Amniotic epithelial cell (primary cell): ENCODE measurements around the gene MED23.
A peak's percentile ranks its signal among the peaks of the same experiment; 100 is the strongest.
"Not testable (repeated sequence)": the region's sequence is repeated elsewhere in the genome, so short reads cannot be mapped to it uniquely, and the experiment has no call there.

Experiments
- DNase-seq: peaks from one replicate; pipeline ENCODE4 v3.0.0-alpha.2; 2010; ENCODE audit warnings: low read depth

Gene MED23

DNA sequence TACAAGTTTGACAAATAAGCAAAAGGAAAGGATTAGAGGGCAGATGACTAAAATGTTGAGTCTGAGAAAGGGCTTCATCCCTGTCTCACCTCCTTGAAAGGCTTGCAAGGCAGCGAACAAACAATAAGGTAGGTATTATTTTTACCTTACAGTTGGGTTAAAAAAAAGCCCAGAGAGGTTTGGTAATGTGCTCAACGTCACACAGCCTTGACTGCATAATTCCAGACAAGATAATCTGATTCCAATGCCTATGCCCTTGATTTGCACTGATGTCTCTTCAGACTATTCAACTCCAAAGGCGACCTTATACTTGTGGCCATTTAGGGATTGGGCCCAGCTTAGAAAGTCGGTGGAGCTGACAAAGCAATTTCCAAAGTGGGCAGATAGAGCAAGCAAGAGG, 53.4 kb downstream of the MED23 start:
- no peak for DNase-seq

DNA sequence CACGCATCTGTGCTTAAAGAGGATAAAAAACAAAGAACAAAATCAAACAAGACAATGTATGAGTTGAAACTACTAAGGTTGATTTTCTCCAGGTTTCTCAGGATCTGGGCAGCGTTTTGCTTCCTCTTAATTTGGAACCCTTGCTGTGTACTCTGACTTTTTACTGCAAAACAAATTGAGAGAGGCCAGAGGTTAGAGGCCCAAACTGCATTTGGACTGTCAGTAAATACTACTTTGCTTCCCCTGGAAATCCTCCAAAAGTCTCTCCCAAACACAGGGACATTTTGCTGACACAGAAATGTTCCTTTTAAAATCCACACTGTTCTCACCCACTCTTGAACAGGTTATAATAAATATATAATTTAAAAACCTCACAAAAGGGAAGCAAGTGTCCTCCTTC, 53.9 kb downstream of the MED23 start:
- DNase-seq = no peak

DNA sequence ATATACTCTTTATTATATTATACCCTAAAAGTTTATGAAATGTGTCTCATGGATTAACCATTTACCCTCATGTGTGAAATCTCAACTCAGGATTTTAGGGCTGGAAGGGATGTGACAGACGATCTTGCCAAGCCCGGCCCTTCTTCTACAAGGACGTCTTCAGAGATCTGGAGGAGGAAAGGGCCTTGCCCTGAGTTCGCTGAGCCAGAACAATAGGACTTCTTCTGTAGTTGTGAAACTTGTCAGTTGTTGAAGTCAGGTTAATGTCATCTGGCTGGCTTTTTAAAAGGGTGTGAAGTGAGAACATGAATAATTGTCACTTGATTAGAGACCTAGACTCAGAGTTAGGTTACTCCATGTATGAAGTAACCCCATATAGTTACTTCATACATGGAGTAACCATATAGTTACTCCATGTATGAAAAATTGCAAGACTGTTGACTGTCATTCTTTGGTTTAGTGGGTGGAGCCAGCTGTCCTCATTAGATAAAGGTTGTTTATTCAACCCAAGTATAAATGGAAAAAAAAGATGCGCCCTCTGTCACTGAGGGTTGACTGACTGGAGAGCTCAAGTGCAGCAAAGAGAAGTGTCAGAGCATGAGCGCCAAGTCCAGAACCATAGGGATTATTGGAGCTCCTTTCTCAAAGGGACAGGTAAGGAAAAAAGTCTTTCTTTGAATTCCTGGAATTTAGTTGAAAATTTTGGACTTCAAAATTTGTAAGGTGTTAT, 55.2 kb downstream of the MED23 start, which contains the start of gene ARG1:
Gene ARG1, plus strand, starts transcription at position 541 of the 730 bp plus-strand sequence. Its CDS starts 57 bp downstream, at position 598.
- DNase-seq = peak; percentile 24

DNA sequence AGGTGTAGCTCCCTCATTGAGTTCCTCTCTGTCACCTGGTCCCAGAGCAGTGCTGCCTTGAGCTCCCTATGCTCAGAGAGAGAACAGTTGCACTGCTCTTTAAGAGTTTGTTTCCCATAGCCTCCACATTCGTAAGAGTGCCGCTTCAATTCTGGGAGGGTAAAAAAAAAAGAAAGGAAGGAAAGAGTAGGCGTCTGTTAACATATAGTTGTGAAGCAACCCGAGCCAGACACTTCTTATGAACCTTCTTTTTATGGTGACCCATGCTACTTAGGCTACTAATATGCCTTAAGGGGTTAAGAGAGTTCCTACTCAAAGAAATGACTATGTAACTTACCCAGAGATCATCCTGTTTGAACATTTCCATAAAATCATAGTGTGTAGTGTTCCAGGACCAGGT, 59.3 kb downstream of the MED23 start:
- no peak for DNase-seq

DNA sequence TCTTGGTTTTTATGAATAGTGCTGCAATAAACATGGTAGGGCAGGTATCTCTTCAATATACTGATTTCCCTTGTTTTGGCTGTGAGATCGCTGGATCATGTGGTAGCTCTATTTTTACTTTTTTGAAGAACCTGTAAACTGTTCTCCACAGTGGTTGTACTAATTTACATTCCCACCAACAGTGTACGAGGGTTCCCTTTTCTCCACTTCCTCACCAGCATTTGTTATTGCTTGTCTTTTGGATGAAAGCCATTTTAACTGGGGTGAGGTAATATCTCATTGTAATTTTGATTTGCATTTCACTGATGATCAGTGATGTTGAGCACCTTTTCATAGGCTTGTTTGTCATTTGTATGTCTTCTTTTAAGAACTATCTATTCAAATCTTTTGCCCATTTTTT, 63.0 kb downstream of the MED23 start:
- DNase-seq = no peak

DNA sequence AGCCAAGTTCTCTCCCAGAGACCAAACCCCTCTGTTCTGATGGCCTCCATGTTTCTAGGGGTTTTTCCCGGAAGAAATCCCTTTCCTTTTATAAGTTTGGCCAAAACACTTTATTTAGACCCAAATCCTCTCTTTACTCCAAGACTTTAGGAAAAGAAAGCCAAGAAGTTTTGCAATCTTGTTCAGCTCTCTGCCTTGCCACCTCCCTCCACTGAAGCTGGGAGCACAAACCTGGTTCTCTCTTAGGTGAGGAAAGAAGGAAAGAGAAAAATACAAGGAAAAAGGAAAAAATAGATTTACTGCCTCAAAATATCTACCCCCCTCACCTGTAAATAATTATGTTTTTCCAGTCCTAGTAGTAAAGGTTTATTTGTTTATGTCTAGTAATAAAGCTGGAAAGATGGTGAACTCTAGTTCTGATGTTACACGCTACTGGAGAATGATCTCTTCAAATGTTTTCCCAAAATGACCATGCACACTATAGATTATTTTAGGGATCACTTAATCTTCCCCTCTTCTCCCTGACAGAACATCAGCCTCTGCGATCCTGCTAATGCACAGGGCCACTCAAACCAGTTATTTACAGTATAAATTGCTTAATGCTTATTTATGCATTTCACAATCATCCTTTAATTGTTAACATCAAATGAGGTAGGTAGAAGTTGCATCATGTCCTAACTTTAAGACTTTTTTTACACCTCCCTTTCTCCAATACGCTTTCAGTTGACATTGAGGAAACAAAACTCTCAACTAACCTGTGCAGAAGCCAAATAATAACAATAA, 65.9 kb downstream of the MED23 start:
- DNase-seq = no peak

DNA sequence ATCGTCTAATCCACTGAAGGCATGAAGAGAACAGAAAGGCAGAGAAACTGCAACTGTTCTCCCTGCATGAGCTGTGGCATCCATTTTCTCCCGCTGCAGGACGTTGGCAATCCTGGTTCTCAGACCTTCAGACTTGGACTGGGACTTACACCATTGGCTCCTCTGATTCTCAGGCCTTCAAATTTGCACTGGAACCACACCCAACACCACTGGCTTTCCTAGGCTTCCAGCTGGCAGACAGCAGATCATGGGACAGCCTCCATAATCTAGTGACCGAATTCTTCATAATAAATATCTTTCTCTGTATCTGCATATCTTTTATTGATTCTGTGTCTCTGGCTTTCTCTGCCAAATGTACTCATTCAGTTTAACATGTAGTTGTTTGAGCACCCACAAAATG, 69.1 kb downstream of the MED23 start:
- DNase-seq = no peak

DNA sequence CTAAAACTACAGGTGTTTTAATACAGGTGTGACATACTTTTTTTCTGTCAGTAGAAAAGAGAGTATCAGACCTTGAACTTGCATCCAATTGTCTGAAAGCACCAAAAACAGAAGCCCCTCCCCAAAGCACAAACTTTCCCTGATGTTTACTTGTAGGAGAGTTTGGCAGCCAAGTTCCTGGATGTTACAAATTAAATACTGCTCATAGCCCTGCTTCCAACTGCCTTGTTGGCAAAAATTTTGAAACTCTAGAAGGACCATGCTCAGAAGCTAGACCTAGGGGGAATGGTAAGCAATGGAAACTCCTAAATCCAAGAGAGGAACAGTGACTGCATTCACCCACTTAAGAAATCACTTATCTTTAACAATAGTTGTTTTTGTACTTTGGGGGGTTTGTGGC, 72.0 kb downstream of the MED23 start:
- DNase-seq = no peak

DNA sequence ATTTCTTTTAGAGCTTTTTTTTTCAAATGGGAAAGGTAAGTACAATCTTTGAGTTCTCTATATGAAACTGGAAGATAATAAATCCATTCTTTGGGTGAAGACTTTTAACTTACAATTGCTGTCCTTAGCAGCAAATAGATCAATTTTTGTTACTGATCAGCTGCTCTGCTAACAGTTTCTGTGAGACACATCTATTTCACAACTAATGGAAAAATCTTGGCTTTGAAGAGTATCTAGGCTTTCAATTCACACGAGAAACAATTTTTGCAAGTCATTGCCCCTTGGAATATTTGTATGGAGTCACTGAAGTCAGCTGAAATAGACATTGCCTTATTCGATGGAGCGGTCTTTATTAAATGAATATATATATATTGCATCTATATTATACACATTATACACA, 75.5 kb downstream of the MED23 start:
- no peak for DNase-seq

DNA sequence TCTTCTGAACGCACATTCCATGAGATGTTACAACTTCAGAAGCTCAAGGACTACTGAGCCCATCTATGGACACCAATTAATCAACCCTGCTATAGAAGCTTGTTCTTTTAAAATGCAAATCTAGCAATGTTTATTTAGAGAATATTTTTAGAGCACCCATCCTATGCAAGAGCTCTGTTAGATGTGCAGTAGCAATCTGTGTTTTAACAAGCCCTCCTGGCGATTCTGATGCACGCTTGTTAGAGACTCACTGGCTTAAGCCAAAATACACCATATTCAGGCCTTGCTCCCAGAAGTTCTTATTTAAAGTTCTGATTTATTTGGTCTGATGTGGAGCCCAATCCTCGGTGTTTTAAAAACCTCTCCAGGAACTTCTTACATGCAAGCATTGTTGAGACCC, 76.1 kb downstream of the MED23 start:
- DNase-seq = no peak

DNA sequence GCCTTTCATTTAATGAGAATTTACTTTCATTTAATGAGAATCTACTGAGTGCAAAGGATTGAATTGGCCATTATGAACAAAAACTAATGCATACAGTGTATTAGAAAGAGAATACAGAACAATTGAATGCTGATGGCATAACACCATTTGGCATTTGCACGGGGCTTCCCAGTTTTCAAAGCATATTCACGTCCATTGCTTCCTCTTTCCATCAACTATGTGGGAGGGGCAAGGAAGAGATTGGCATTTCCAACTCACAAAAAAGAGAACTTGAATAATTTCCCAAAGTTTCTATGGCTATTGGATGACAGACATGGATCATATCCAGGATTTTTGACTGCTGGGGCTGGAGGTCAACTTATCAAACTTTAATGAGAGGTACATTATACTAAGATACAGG, 78.2 kb downstream of the MED23 start:
- no peak for DNase-seq

DNA sequence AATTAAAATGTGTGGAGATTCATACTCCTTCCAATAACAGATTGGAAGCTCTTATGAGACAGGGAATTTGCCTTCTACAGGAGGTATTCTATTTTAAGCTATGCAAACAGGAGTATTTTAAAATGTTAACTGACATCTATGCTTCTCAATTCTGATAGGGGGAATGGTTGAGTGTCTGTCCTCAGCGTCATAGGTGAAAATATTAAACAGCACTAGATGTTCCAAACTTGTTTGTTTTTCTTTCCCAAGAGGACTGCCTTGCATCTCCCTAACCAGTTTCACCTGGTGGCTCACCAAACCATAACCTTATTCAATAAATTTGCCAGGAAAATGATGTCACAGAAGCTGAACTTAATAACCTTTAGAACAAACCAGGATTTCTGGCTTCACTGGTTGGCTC, 79.6 kb downstream of the MED23 start:
- no peak for DNase-seq

DNA sequence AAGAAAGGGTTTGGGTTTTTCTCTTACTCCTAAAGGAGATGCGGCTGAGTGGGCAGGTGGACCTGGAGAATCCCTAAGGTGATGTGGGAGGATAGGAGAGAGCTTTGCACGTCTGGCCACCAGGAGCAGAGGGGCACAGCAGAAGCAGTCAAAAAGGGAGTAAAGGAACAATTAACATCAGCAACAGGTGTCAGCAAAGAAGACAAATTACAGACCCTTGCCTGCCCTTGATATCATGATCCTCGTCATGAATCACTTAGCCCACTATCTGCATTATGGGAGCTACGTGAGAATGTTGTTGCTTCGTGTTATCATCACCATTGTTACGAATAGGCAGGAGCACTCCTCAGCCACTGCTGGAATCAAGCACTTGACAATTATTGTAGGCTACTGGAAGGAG, 80.6 kb downstream of the MED23 start:
- DNase-seq = no peak

DNA sequence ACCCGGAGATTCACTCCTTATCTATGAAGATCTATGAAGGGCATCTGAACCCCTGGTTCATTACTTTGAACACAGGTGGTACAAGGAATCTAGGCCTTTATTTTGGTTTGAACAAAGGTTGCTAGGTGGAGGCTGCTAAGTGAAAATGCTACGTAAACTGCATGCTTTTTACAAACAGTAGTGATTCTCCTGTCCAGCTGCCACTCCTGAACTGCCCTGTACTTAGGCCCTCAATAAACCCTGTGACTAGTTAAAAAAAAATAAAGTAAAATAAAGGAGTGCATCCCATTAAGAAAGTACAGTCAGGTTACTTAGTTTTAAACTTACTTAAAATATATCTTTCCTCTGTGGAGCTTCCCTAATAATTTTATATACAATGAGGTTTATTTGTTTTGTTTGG, 82.7 kb downstream of the MED23 start:
- DNase-seq = no peak

DNA sequence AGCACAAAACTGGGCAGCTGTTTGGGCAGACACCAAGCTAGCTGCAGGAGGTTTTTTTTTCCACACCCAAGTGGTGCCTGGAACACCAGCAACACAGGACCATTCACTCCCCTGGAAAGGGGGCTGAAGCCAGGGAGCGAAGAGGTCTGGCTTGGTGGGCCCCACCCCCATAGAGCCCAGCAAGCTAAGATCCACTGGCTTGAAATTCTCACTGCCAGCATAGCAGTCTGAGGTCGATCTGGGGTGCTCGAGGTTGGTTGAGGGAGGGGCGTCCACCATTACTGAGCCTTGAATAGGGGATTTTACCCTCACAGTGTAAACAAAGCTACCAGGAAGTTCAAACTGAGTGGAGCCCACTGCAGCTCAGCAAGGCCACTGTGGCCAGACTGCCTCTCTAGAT, 89.4 kb downstream of the MED23 start:
- DNase-seq = not testable (repeated sequence)

DNA sequence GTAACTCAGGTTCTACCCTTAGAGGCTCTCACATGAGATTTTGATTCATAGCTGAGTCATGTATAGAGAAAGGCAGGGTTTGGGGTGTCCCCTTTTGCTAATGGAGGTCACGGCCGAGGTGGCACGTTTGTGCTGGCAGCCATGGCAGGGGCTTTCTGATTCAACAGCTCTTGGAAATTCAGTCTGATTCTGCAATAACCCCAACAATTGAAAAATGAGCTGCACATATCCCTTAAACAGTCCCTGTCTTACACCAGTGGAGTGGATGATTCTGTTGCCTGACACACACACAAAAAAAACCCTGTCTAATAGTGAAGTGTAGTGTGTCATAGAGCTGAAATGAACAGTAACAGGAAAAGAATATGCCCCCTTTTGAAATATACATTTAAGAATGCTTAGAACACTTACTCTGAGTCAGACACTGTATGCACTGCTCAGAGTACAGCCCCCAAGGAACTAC, 95.4 kb downstream of the MED23 start:
- no peak for DNase-seq

DNA sequence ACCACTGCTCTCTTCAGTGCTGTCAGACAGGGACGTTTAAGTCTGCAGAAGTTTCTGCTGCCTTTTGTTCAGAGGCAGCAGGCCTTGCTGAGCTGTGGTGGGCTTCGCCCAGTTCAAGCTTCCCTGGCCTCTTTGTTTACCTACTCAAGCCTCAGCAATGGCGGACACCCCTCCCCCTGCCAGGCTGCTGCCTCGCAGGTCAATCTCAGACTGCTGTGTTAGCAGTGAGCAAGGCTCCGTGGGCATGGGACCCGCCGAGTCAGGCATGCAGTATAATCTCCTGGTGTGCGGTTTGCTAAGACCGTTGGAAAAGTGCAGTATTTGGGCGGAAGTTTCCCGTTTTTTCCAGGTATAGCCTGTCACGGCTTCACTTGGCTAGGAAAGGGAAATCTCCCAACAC, 96.4 kb downstream of the MED23 start:
- DNase-seq = not testable (repeated sequence)

DNA sequence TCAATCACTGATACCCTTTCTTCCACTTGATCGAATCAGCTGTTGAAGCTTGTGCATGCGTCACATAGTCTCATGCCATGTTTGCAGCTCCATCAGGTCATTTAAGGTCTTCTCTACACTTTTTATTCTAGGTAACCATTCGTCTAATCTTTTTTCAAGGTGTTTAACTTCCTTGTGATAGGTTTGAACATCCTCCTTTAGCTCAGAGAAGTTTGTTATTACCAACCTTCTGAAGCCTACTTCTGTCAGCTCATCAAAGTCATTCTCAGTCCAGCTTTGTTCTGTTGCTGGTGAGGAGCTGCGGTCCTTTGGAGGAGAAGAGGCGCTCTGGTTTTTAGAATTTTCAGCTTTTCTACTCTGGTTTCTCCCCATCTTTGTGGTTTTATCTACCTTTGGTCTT, 97.1 kb downstream of the MED23 start:
- not testable (repeated sequence) for DNase-seq

DNA sequence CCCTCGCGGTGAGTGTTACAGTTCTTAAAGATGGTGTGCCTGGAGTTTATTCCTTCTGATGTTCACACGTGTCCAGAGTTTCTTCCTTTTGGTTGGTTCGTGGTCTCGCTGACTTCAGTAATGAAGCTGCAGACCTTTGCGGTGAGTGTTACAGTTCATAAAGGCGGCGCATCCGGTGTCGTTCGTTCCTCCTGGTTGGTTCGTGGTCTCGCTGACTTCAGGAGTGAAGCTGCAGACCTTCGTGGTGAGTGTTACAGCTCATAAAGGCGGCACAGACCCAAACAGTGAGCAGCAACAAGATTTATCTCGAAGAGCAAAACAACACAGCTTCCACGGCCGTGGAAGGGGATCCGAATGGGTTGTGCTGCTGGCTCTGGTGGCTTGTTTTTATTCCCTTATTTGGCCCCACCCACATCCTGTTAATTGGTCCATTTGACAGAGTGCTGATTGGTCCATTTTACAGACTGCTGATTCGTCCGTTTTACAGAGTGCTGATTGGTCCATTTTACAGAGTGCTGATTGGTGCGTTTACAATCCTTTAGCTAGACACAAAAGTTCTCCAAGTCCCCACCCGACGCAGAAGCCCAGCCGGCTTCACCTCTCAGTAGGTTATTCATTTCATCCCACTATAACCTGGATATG, 103.2 kb downstream of the MED23 start:
- no peak for DNase-seq

DNA sequence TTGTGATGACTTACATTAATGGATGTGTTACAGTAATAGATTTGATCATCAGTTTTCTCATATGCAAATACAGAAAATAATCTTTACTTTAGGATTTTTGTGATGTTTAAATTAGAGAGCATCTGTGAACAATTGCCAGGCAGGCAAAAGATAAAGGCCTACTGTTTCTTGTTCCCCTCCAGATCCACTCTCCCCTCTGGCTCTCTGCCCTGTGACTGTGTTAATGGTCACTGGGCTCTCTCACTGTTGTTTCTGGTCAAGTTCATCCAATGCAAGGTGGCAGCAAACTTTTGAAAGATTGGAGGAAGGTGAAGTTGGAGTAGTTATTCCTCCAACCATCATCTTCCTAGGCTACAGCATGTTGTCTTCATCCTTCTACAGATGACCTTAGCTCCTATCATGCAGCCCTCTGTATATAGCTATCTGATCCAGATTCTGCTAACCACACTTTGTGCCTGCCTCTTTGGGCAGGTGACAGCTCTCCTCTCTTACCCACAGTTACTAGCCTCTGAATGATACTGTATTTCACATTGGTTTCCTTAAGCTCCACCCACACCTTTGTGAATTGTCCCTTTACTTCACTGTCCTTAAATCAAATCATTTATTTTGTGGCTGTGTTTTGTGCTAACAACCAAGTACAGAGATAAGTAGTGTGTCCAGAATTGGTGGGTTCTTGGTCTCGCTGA, 103.9 kb downstream of the MED23 start:
- no peak for DNase-seq
